Panc1 (cell line): Measurements from ENCODE around the gene LRRC26. TPM values are rescaled to one million over a fixed set of nuclear protein-coding genes. Genes with fewer than 3 reads are reported as not detected.

Experiments
- ATAC-seq: fragments of 200-7000 bp; cut with Tn5 transposase; 2 replicates; pipeline ENCODE4 v1.9.1; 2020; ENCODE audit warnings: mild to moderate bottlenecking, moderate library complexity
- Bru-seq: library from RNA; stranded (reverse); fragments of 400-500 nt; gene quantifications from one replicate; lab custom pipeline; 2021; lab: Mats Ljungman, UMichigan
- BruChase-seq, 2 experiments: library from RNA; stranded (reverse); fragments of 400-500 nt; gene quantifications; one replicate each; lab custom pipeline; 2021; lab: Mats Ljungman, UMichigan
- BruUV-seq: library from RNA; stranded (reverse); fragments of 400-500 nt; replicated peaks from 2 replicates; lab custom pipeline; 2021; lab: Mats Ljungman, UMichigan
- CTCF ChIA-PET: fragments of 300-600 bp; sonication (Branson Sonifier 250); formaldehyde crosslinking; loops from one replicate; lab custom pipeline; 2022; ENCODE audit warnings: antibody characterized with exemption; lab: Charles Lee
- POLR2A ChIA-PET: fragments of 300-600 bp; sonication (Branson Sonifier 250); formaldehyde crosslinking; loops from one replicate; lab custom pipeline; 2022; ENCODE audit warnings: antibody characterized with exemption; lab: Charles Lee
- DNase-seq: peaks from one replicate; pipeline ENCODE4 v3.0.0-alpha.2; 2010; ENCODE audit warnings: low read depth, low spot score
- H3K27ac ChIP-seq: 2 replicates; pipeline ENCODE4 v1.5.1; 2011; ENCODE audit warnings: mild to moderate bottlenecking, low read length, inconsistent platforms
- H3K27me3 ChIP-seq: fragments of 200-500 bp; sonication (Bioruptor generic); 2 replicates; pipeline ENCODE4 v1.6.0; 2014; ENCODE audit warnings: low read length, inconsistent platforms; ENCODE audit not compliant: control insufficient read depth, insufficient read depth
- H3K36me3 ChIP-seq: fragments of 200-500 bp; sonication (Bioruptor generic); 2 replicates; pipeline ENCODE4 v1.5.1; 2014; ENCODE audit warnings: inconsistent platforms, mild to moderate bottlenecking, low read length, moderate library complexity; ENCODE audit not compliant: control insufficient read depth, insufficient read depth
- H3K4me1 ChIP-seq: 2 replicates; pipeline ENCODE4 v1.5.1; 2011; ENCODE audit warnings: inconsistent platforms, mild to moderate bottlenecking, low read length, moderate library complexity; ENCODE audit not compliant: control insufficient read depth, insufficient read depth
- H3K4me3 ChIP-seq, 2 experiments: 2 replicates each; pipeline ENCODE4 v1.5.1; 2011 to 2012; ENCODE audit warnings: low read depth in 2 of 2, low read length in 2 of 2, mild to moderate bottlenecking in 2 of 2, inconsistent platforms in 1 of 2, moderate library complexity in 1 of 2
- H3K9me3 ChIP-seq: fragments of 200-500 bp; sonication (Bioruptor generic); 2 replicates; pipeline ENCODE4 v1.5.1; 2014; ENCODE audit warnings: low read depth, mild to moderate bottlenecking, inconsistent platforms, low read length, moderate library complexity; ENCODE audit not compliant: control insufficient read depth, insufficient read depth
- POLR2AphosphoS5 ChIP-seq: IDR thresholded peaks from 2 replicates; pipeline ENCODE4 v1.6.1; 2012; ENCODE audit warnings: mild to moderate bottlenecking, low read depth, low read length, moderate library complexity
- SIN3A ChIP-seq: IDR thresholded peaks from 2 replicates; pipeline ENCODE4 v1.6.1; 2012; ENCODE audit warnings: low read depth, mild to moderate bottlenecking, low read length, moderate library complexity, borderline replicate concordance; ENCODE audit not compliant: insufficient read depth
- TCF7L2 ChIP-seq: IDR thresholded peaks from 2 replicates; pipeline ENCODE4 v1.6.1; 2011; ENCODE audit warnings: mild to moderate bottlenecking, low read depth, low read length, inconsistent platforms
- in situ Hi-C: cut with HindIII; loops from 2 replicates; pipeline ENCODE4 v1.10.0; 2016; ENCODE audit warnings: low sequenced_read_pairs, low pct_unique_long_range_greater_than_20kb
- intact Hi-C: fragments of 100-400 bp; cut with micrococcal nuclease; formaldehyde crosslinking; loops from one replicate; pipeline ENCODE4 v1.10.0; 2022; ENCODE audit not compliant: unreplicated experiment
- long read RNA-seq: library from polyadenylated mRNA; unstranded; transcript quantifications from one replicate; pipeline ENCODE4 v2.0.0, GENCODE V29; 2021; ENCODE audit not compliant: unreplicated experiment
- polyA plus RNA-seq: library from polyadenylated mRNA; unstranded; fragments of >200 nt; gene quantifications from one replicate; pipeline ENCODE4 v1.2.1, GENCODE V29; 2012; ENCODE audit warnings: missing spikeins; ENCODE audit not compliant: insufficient read length
- total RNA-seq: library from RNA; stranded (reverse); gene quantifications from one replicate; pipeline ENCODE4 v1.2.1, GENCODE V29; 2021; ENCODE audit not compliant: unreplicated experiment
- TF ChIP-seq, protein P1 (sequence below): fragments of 450-650 bp; IDR thresholded peaks from 2 replicates; pipeline ENCODE4 v1.5.1; 2017; ENCODE audit warnings: mild to moderate bottlenecking
- TF ChIP-seq, protein P2 (sequence below), 2 experiments: IDR thresholded peaks; 2 replicates each; pipeline ENCODE4 v1.6.1; 2011 to 2012; ENCODE audit warnings: low read depth in 2 of 2, control low read depth in 1 of 2, low read length in 1 of 2, mild to moderate bottlenecking in 1 of 2, moderate library complexity in 1 of 2; ENCODE audit not compliant: insufficient read depth in 1 of 2

The LRRC26 gene, protein sequence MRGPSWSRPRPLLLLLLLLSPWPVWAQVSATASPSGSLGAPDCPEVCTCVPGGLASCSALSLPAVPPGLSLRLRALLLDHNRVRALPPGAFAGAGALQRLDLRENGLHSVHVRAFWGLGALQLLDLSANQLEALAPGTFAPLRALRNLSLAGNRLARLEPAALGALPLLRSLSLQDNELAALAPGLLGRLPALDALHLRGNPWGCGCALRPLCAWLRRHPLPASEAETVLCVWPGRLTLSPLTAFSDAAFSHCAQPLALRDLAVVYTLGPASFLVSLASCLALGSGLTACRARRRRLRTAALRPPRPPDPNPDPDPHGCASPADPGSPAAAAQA
- total RNA-seq (0.69 TPM), Bru-seq, nascent RNA (not detected), BruChase-seq, experiment 1, labeled RNA remaining after a 2-hour chase (percentile 19 among the genes with signal in this experiment), BruChase-seq, experiment 2, labeled RNA remaining after a 6-hour chase (percentile 26 among the genes with signal in this experiment)
- 2.5 TPM for polyA plus RNA-seq
- long read RNA-seq, transcript LRRC26-201 (2 exons, 1,209 nt), result major isoform, 5 of 5 reads
- long read RNA-seq, partial matches to known transcripts, result 0 of 5 reads
- long read RNA-seq, other reads (novel, unspliced or antisense), result 0 of 5 reads

DNA sequence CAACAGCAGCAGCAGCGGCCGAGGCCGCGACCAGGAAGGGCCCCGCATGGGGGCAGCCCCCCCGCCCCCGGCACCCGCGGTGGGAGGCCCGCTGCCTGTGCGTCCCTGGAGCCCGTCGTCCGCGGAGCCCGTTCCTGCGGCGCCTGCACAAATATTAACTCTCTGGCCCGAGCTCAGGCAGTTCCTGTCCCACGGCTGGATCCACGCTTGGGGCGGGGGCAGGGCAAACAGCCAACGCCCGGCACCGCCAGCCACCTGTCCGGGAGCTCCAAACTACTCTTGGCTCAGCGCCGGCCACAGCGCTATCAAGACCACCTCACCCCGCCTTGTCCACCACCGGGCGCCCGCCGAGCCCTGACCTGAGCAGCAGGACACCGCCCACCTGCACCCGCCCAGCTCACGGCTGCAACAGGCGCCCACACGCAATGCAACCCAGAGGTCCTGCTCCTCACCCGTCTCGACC, at the start of gene LRRC26:
Gene LRRC26, minus strand, starts transcription at position 156 of the 463 bp plus-strand sequence. Its CDS starts 108 bp downstream, at position 48.
- intact Hi-C loops, result no loop called here
- TF ChIP-seq POLR2AphosphoS5 (no peak), TCF7L2 (no peak), SIN3A (no peak)
- TF ChIP-seq, protein P1, sequence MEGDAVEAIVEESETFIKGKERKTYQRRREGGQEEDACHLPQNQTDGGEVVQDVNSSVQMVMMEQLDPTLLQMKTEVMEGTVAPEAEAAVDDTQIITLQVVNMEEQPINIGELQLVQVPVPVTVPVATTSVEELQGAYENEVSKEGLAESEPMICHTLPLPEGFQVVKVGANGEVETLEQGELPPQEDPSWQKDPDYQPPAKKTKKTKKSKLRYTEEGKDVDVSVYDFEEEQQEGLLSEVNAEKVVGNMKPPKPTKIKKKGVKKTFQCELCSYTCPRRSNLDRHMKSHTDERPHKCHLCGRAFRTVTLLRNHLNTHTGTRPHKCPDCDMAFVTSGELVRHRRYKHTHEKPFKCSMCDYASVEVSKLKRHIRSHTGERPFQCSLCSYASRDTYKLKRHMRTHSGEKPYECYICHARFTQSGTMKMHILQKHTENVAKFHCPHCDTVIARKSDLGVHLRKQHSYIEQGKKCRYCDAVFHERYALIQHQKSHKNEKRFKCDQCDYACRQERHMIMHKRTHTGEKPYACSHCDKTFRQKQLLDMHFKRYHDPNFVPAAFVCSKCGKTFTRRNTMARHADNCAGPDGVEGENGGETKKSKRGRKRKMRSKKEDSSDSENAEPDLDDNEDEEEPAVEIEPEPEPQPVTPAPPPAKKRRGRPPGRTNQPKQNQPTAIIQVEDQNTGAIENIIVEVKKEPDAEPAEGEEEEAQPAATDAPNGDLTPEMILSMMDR, result no peak
- TF ChIP-seq, protein P2, sequence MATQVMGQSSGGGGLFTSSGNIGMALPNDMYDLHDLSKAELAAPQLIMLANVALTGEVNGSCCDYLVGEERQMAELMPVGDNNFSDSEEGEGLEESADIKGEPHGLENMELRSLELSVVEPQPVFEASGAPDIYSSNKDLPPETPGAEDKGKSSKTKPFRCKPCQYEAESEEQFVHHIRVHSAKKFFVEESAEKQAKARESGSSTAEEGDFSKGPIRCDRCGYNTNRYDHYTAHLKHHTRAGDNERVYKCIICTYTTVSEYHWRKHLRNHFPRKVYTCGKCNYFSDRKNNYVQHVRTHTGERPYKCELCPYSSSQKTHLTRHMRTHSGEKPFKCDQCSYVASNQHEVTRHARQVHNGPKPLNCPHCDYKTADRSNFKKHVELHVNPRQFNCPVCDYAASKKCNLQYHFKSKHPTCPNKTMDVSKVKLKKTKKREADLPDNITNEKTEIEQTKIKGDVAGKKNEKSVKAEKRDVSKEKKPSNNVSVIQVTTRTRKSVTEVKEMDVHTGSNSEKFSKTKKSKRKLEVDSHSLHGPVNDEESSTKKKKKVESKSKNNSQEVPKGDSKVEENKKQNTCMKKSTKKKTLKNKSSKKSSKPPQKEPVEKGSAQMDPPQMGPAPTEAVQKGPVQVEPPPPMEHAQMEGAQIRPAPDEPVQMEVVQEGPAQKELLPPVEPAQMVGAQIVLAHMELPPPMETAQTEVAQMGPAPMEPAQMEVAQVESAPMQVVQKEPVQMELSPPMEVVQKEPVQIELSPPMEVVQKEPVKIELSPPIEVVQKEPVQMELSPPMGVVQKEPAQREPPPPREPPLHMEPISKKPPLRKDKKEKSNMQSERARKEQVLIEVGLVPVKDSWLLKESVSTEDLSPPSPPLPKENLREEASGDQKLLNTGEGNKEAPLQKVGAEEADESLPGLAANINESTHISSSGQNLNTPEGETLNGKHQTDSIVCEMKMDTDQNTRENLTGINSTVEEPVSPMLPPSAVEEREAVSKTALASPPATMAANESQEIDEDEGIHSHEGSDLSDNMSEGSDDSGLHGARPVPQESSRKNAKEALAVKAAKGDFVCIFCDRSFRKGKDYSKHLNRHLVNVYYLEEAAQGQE (IDR thresholded peaks at IDR 0.05; ENCODE audit: insufficient read depth in 1 of 2, low read depth in 2 of 2, low read length in 1 of 2), result no peak
- H3K4me3 ChIP-seq, result peak within 1 kb of the TSS; percentile 37 to 42
- POLR2A ChIA-PET, result no interaction called here
- no peak within 1 kb of the TSS for H3K27ac ChIP-seq
- no peak for ATAC-seq
- peaks cover 6% of the 10 kb centered on the region for H3K4me1 ChIP-seq
- CTCF ChIA-PET, result no interaction called here
- H3K9me3 ChIP-seq, result no peaks in the 10 kb centered on the region
- no peaks in the 10 kb centered on the region for H3K36me3 ChIP-seq
- DNase-seq, result no peak
- BruUV-seq, result no TSS peak
- no peaks in the 10 kb centered on the region for H3K27me3 ChIP-seq
- in situ Hi-C loops, result no loop called here

DNA sequence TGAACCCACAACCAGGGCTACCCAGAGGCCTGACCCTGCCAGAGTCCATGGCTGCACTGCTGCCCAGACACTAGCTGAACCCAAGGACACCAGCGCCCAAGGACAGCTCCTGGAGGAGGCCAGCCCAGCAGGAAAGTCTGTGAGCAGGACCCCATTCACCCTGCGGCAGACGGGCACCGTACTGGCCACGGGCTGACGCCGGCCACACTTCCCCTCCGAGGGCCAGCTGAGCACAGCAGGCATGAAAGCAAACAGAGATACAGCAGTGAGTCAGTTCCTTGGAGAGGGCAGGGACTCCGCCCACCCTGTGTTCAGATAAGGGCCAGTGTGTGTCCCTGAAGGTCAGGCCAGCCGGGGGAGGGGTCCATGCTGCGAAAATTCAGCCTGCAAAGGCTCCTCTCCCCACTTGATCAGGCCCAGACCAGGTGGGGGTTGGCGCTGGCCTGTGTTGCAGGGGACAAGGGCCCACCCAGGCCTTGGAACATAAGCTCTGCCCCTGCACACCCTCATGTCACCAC, 49.0 kb upstream of the LRRC26 start:
- Histone ChIP-seq H3K4me3 (peak overlapping the region; percentile 33 to 48; a peak in 2 of 4 replicates), H3K36me3 (peaks cover 2% of the 10 kb centered on the region; the same call in 1 of the 2 replicates), H3K4me1 (peaks cover 26% of the 10 kb centered on the region), H3K27me3 (no peaks in the 10 kb centered on the region), H3K9me3 (no peaks in the 10 kb centered on the region), H3K27ac (peak overlapping the region; percentile 86)
- intact Hi-C loops, result no loop called here
- ATAC-seq (peak; percentile 42), DNase-seq (no peak)
- peak; percentile 37; the same call in 1 of the 2 replicates for TF ChIP-seq POLR2AphosphoS5
- TF ChIP-seq TCF7L2, result peak; percentile 48; the same call in 1 of the 2 replicates
- TF ChIP-seq, protein P2 (IDR thresholded peaks at IDR 0.05; ENCODE audit: insufficient read depth in 1 of 2, low read depth in 2 of 2, low read length in 1 of 2), result no peak
- TF ChIP-seq, protein P1, result no peak
- no peak for TF ChIP-seq SIN3A
- in situ Hi-C loops, result no loop called here
- ChIA-PET CTCF (interaction anchor here (1.5 kb wide), 1 partner anchor 15 kb away, joined by 12 read pairs; no protein-coding TSS in a partner anchor), POLR2A (no interaction called here)
- BruUV-seq, result no TSS peak
